ENCODE measurements around the gene SORCS2. TPM values are rescaled to one million over a fixed set of nuclear protein-coding genes. Genes with fewer than 3 reads are reported as not detected.

The SORCS2 gene
- total and polyA plus RNA-seq, 2 of the 8 experiments (the other 6 are each of a cell fraction or from before 2014, with no cell fraction given) = 0.36 to 1.8 TPM

DNA sequence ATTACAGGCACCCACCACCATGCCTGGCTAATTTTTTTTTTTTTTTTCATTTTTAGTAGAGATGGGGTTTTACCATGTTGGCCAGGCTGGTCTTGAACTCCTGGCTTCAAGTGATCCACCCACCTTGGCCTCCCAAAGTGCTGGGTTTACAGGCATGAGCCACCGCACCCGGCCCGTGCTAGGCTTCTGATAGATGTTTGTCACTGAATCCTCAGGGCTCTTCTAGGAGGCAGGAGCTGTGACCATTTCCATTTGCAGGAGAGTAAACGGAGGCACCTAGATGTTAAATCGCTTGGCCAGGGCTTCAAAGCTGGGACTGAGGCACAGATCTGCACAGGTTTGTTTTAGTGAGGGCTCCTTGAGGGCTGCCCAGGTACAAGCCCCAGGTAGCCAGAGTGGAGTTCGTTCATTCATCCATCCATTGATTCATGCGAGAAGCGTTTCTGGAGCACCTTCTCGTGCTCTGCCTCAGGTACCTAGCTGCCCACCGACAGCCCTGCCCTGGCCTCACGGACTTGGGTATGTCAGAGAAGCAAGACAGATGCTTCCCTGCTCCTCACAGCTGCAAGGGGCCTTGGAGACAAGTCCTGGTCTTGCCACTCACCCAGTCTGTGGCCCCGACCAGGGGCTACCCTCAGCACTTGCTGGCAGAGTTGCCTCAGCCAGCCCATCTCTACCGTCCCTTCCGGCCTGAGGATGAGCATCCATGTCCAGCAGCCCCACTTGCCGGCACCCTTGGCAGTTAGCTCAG is 136.0 kb downstream of the SORCS2 start:
- Histone ChIP-seq H4K8ac (ENCODE audit: extremely low read depth, insufficient read depth, low read length) (no peak overlapping the region), H3K4me1 (replicated peaks in 1 of 4; ENCODE audit: control insufficient read depth in 3 of 4, insufficient read depth in 4 of 4, low read length in 3 of 4) (peaks cover 0 to 2% (median 0%) of the 10 kb centered on the region in 4 experiments; a peak in 1 of 7 replicates), H2BK15ac (ENCODE audit: low read length) (no peak overlapping the region), H3K9me3 (ENCODE audit: insufficient read depth in 2 of 2, low read depth in 1 of 2, low read length in 1 of 2) (no peaks in the 10 kb centered on the region), H3K18ac (ENCODE audit: extremely low read depth, low read length) (no peak overlapping the region), H3K56ac (replicated peaks; ENCODE audit: insufficient read length, low read depth, low read length) (no peak overlapping the region), H3K9ac (replicated peaks in 1 of 4; ENCODE audit: extremely low read depth in 1 of 4, low read depth in 3 of 4, low read length in 3 of 4) (no peak overlapping the region), H2BK20ac (ENCODE audit: low read length) (no peak overlapping the region), H4K91ac (replicated peaks; ENCODE audit: insufficient read length, low read length) (no peak overlapping the region), H4K20me1 (replicated peaks in 1 of 2; ENCODE audit: control insufficient read depth in 1 of 2, insufficient read depth in 2 of 2, low read length in 2 of 2) (no peaks in the 10 kb centered on the region), H3K27ac (ENCODE audit: low read depth, low read length) (no peak overlapping the region), H3K36me3 (ENCODE audit: control insufficient read depth in 2 of 4, insufficient read depth in 4 of 4, low read length in 3 of 4) (no peaks in the 10 kb centered on the region), H2AK5ac (ENCODE audit: low read depth, low read length) (no peak overlapping the region), H3K79me2 (ENCODE audit: control insufficient read depth in 1 of 2, insufficient read depth in 2 of 2, low read length in 2 of 2) (no peaks in the 10 kb centered on the region), H3K4ac (replicated peaks; ENCODE audit: insufficient read length, low read depth, low read length) (no peak overlapping the region), H2BK12ac (ENCODE audit: low read depth, low read length) (no peak overlapping the region), H4K5ac (ENCODE audit: insufficient read length, low read depth, low read length) (no peak overlapping the region), H3K79me1 (ENCODE audit: low read depth, low read length) (no peaks in the 10 kb centered on the region), H3K14ac (ENCODE audit: insufficient read length) (no peak overlapping the region), H3K27me3 (replicated peaks in 1 of 4; ENCODE audit: control insufficient read depth in 3 of 4, extremely low read depth in 1 of 4, insufficient read depth in 3 of 4, low read length in 3 of 4) (no peaks in the 10 kb centered on the region), H2BK120ac (replicated peaks; ENCODE audit: low read depth, low read length) (no peak overlapping the region), H3K4me2 (ENCODE audit: insufficient read depth in 1 of 2, low read depth in 2 of 2, low read length in 2 of 2) (no peak overlapping the region), H2AFZ (ENCODE audit: low read length) (no peak overlapping the region), H2BK5ac (ENCODE audit: low read depth, low read length) (no peak overlapping the region), H3K4me3 (ENCODE audit: extremely low read depth in 1 of 4, insufficient read depth in 2 of 4, low read depth in 3 of 4, low read length in 4 of 4) (no peak overlapping the region), H3K23ac (ENCODE audit: insufficient read length) (no peak overlapping the region), H3K23me2 (ENCODE audit: low read depth, low read length) (no peaks in the 10 kb centered on the region)
- WGBS, 2 experiments (ENCODE audit: extremely low coverage in 1 of 2, insufficient coverage in 1 of 2, insufficient read length in 1 of 2, insufficient replicate concordance in 2 of 2, low coverage in 1 of 2, low lambda C conversion rate in 2 of 2, missing lambda C conversion rate in 1 of 2) = 92% methylated on average over 12 of the region's 15 CpGs; no CpG with 5 or more reads in 1 of the 2 experiments
- no peak for DNase-seq (ENCODE audit: low read depth in 1 of 2, low spot score in 2 of 2)
- TF ChIP-seq CBX8 (IDR thresholded peaks at IDR 0.05; ENCODE audit: borderline replicate concordance, low read depth, low read length) = no peak
- TF ChIP-seq SUZ12 (IDR thresholded peaks at IDR 0.05; ENCODE audit: low read length) = no peak
- TF ChIP-seq POLR2AphosphoS5 (IDR thresholded peaks at IDR 0.05; ENCODE audit: low read depth, low read length) = no peak
- TF ChIP-seq BCL11A (IDR thresholded peaks at IDR 0.05; ENCODE audit: low read depth in 2 of 2, low read length in 2 of 2) = no peak
- no peak for TF ChIP-seq KDM4A (IDR thresholded peaks at IDR 0.05; ENCODE audit: low read depth, low read length, severe bottlenecking)
- TF ChIP-seq NANOG (IDR thresholded peaks at IDR 0.05; ENCODE audit: insufficient read depth, low read depth, low read length, poor library complexity, severe bottlenecking) = no peak
- no peak for TF ChIP-seq RAD21 (IDR thresholded peaks at IDR 0.05 in 1 of 2, conservative IDR thresholded peaks at IDR 0.05 in 1 of 2; ENCODE audit: low read depth in 2 of 2, low read length in 2 of 2)
- TF ChIP-seq CTBP2 (IDR thresholded peaks at IDR 0.05; ENCODE audit: borderline replicate concordance, insufficient read depth, insufficient read length, low read length) = no peak
- TF ChIP-seq TBP (IDR thresholded peaks at IDR 0.05; ENCODE audit: low read depth, low read length) = no peak
- TF ChIP-seq SIRT6 (IDR thresholded peaks at IDR 0.05; ENCODE audit: low read length) = no peak
- ChIA-PET POLR2A (ENCODE audit: partially characterized antibody) (no interaction called here), CTCF (ENCODE audit: partially characterized antibody) (interaction anchor here (0.9 to 9.5 kb wide), 6 partner anchors 26 to 167 kb away, joined by 3 to 80 read pairs (median 4); no protein-coding TSS in a partner anchor)
- FAIRE-seq = no peak
